HAP-1 (cell line): ENCODE data around the gene MYO19.
"Not testable (repeated sequence)": the region's sequence is repeated elsewhere in the genome, so short reads cannot be mapped to it uniquely, and the experiment has no call there.

Source experiments
- DNase-seq, 2 experiments: peaks; one replicate each; pipeline ENCODE4 v3.0.0-alpha.2; 2016 to 2020; ENCODE audit warnings: low spot score in 2 of 2
- H3K27me3 ChIP-seq: fragments of 250-450 bp; sonication (Bioruptor Pico); 2 replicates; pipeline ENCODE4 v1.5.1; 2020; ENCODE audit warnings: low read depth, mild to moderate bottlenecking, moderate library complexity
- H3K36me3 ChIP-seq: fragments of 250-450 bp; sonication (Bioruptor Pico); replicated peaks from 2 replicates; pipeline ENCODE4 v1.5.1; 2020; ENCODE audit warnings: mild to moderate bottlenecking
- H3K4me1 ChIP-seq: fragments of 250-450 bp; sonication (Bioruptor Pico); 2 replicates; pipeline ENCODE4 v1.5.1; 2020; ENCODE audit warnings: mild to moderate bottlenecking
- H3K4me3 ChIP-seq: fragments of 250-450 bp; sonication (Bioruptor Pico); 2 replicates; pipeline ENCODE4 v1.5.1; 2020; ENCODE audit warnings: mild to moderate bottlenecking, moderate library complexity
- H3K9me3 ChIP-seq: fragments of 250-450 bp; sonication (Bioruptor Pico); 2 replicates; pipeline ENCODE4 v1.5.1; 2020; ENCODE audit warnings: mild to moderate bottlenecking, moderate library complexity
- in situ Hi-C: fragments of 300-500 bp; cut with MboI; formaldehyde crosslinking; loops from 3 replicates; pipeline ENCODE4 v1.14.3; 2020; ENCODE audit warnings: low sequenced_read_pairs, inconsistent platforms, mixed read lengths

The MYO19 gene

DNA sequence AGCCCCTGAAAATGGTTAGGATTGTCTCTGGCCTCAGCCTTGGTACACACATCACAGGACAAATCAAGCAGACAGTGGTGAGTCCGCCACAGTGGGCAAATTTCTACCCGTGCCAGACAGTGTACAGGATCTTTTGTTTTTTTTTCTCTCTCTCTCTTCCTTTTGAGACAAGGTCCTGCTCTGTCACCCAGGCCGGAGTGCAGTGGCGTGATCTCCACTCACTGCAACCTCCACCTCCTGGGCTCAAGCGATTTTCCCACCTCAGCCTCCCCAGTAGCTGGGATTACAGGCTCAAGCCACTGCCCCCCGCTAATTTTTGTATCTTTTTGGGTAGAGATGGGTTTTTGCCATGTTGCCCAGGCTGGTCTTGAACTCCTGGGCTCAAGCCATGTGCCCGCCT is 50.6 kb downstream of the MYO19 start:
- not testable (repeated sequence) for H3K9me3 ChIP-seq, H3K4me1 ChIP-seq, H3K4me3 ChIP-seq, DNase-seq, H3K36me3 ChIP-seq
- H3K27me3 ChIP-seq: peaks cover 11% of the 10 kb centered on the region
- in situ Hi-C loops: loop anchor here (10.0 to 25.0 kb wide), 2 partner anchors 297 to 509 kb away; partner anchors contain the start of genes CCL3L1, CCL3L3 and TBC1D3B

DNA sequence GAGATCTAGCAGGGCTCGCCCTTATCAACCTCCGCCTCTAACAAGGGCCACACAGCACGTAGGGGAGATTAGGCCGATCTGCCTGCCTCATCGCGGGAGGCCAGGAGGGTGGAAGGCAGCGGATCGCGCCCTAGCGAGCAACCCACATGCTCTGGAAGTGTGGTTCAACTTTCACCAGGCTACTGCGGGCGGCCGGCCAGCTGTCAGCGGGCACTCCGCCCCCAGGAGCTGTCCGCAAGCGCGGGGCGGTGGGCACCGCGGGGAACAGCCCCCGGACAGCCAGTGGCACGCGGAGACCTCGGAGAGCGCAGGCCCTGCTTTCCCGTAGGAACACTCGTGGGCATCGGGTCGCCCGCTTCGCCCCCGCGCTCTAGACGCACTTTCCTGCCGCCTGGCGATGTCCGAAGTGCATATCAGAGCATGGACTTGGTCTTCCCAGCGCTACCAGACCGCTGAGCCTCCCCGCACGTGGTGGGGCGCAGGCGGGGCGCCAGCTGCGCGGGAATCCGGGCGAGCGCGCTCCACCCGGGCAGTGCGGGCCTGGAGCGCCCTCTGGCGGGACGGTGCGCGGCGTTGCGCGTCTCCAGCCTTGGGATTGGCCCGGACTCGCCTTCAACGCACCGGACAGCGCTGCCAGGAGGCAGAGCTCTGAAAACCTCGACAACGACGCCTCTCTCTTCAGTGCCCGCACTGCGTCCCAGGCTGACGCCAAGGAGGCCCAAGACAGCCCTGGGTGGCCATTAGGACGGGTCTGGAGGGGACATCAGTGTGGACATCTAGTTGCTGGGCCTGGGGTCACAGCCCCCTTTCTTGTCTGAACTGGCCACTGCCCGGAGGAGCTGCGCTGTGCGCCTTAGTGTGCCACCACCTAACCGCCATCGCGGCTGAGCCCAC is 51.8 kb downstream of the MYO19 start:
- DNase-seq: peak; percentile 70 to 87
- H3K36me3 ChIP-seq: no peaks in the 10 kb centered on the region
- peaks cover 6% of the 10 kb centered on the region for H3K4me1 ChIP-seq
- H3K9me3 ChIP-seq: 0 out of 2 replicates have a peak, but pooled peaks cover under 1% of the 10 kb centered on the region
- H3K4me3 ChIP-seq: no peak overlapping the region
- in situ Hi-C loops: loop anchor here (10.0 to 25.0 kb wide), 2 partner anchors 296 to 508 kb away; partner anchors contain the start of genes CCL3L1, CCL3L3 and TBC1D3B
- H3K27me3 ChIP-seq: peaks cover 11% of the 10 kb centered on the region

DNA sequence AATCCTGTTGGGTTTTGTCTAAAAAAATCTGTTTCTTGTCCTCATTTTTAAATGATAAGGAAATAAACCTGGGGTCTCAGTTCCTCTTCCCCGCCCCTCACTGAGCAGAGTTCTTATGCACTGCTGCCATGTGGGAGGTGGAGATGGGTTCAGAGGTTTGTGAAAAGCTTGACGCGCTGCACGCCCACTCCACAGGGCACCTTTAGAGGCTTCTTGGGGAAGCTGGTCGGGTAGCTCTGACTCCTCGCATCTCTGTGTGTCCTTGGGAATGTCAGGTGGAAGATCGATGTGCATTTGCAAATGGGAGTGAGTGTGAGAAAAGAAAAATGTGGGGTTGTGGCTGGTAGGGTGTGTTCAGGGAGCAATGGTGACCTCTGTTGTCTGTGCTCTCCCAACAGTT is 52.8 kb downstream of the MYO19 start:
- H3K9me3 ChIP-seq: 0 out of 2 replicates have a peak, but pooled peaks cover 3% of the 10 kb centered on the region
- H3K36me3 ChIP-seq: no peaks in the 10 kb centered on the region
- in situ Hi-C loops: loop anchor here (10.0 to 25.0 kb wide), 2 partner anchors 295 to 507 kb away; partner anchors contain the start of genes CCL3L1, CCL3L3 and TBC1D3B
- peaks cover 6% of the 10 kb centered on the region for H3K4me1 ChIP-seq
- peaks cover 11% of the 10 kb centered on the region for H3K27me3 ChIP-seq
- no peak overlapping the region for H3K4me3 ChIP-seq
- DNase-seq: no peak

DNA sequence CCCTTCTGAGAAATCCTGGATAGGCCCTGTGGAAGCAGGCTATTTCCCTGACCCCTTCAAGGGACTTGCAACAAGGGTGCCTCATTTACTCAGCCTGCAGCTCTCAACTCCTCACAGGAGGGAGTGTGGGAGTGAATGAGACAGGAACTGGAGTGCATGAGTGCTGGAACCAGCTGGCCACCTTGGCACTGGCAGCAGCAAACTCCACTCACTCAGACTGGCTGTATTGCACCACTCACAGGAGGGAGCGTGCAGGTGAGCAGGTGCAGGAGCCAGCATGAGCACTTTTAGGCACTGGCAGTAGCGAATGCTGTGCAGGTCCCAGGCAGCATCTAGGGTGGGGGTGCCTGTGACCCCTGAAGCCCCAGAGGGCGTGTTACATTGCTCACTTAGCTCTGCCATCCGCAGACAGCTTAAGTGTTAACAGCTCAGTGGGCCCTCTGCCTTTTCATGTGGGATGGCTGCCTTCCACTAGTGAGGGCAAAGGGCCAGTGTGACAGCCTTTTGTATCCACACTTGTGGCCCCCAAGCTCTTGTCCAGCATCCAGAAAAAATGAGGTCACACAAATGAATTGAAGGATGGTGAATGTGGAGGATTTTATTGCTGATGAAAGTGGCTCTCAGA is 59.2 kb downstream of the MYO19 start:
- Histone ChIP-seq H3K27me3 (peaks cover 5% of the 10 kb centered on the region), H3K9me3 (0 out of 2 replicates have a peak, but pooled peaks cover 3% of the 10 kb centered on the region), H3K4me3 (no peak overlapping the region), H3K36me3 (no peaks in the 10 kb centered on the region), H3K4me1 (no peaks in the 10 kb centered on the region)
- in situ Hi-C loops: loop anchor here (25.0 kb wide), 1 partner anchor 288 kb away; the partner anchor contains the start of genes CCL3L1, CCL3L3 and TBC1D3B
- DNase-seq: no peak

DNA sequence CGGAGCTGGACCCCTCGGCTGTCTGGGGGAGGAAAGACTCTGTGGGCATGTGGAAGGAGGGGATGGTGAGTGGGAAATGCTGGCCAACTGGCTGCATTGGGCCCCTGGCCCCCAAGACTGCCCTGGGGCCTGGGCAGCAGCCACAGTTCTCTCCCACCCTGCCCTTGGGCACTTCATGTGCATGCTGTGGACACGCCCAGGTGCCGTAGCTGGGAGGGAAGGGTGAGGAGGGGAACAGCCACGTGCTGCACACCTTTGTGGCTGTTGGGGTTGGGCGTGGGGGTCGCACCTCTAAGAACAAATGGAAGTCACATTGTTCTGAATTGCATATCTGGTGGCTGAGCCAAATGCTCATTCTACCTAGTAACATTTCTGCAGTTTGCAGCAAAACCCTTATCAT is 60.1 kb downstream of the MYO19 start:
- in situ Hi-C loops: no loop called here
- H3K9me3 ChIP-seq: 0 out of 2 replicates have a peak, but pooled peaks cover 3% of the 10 kb centered on the region
- H3K27me3 ChIP-seq: peaks cover 4% of the 10 kb centered on the region
- DNase-seq: no peak
- no peak overlapping the region for H3K4me3 ChIP-seq
- H3K4me1 ChIP-seq: no peaks in the 10 kb centered on the region
- no peaks in the 10 kb centered on the region for H3K36me3 ChIP-seq

DNA sequence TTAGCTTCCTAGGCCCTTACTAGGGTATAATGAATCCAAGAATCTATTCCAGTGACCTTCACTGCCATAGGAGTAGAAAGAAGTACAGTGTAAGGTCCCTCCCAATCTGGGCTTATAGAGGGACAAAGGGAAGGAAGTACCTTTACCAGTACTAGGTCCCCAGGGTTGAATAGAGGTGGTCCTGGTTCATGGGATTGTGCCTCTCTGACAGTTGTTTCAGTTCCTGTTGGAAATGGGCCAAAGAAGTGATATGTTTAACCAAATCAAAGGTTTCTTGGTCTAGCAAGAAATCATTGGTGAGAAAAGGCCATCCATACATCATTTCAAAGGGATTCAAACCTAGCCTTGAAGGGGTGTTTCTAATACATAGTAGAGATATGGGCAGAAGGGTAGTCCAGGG is 64.2 kb downstream of the MYO19 start:
- in situ Hi-C loops: no loop called here
- Histone ChIP-seq H3K36me3 (no peaks in the 10 kb centered on the region), H3K4me1 (no peaks in the 10 kb centered on the region), H3K9me3 (no peaks in the 10 kb centered on the region), H3K27me3 (peaks cover 14% of the 10 kb centered on the region), H3K4me3 (no peak overlapping the region)
- no peak for DNase-seq

DNA sequence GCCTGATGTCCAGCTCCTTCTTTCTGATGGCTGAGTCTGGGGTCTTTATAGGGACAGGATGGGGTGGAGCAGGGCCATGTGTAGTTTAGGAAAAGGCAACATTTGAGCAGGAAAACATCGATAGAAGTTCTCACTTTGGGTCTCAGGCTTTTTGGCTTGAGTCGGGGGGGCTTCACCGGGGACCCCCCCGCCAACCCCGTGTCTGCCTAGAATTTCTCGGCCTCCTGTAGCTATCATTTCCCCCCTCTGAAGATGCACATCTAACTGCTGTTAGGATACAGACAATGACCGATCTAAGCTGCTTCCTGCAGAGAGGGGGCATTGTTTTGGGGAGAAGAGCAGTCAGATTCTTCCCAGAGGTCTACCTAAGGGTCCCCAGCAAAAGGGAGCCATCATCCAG is 64.9 kb downstream of the MYO19 start:
- no peak overlapping the region for H3K4me3 ChIP-seq
- no peaks in the 10 kb centered on the region for H3K36me3 ChIP-seq
- no peak for DNase-seq
- in situ Hi-C loops: no loop called here
- H3K4me1 ChIP-seq: no peaks in the 10 kb centered on the region
- H3K9me3 ChIP-seq: no peaks in the 10 kb centered on the region
- H3K27me3 ChIP-seq: peaks cover 14% of the 10 kb centered on the region

DNA sequence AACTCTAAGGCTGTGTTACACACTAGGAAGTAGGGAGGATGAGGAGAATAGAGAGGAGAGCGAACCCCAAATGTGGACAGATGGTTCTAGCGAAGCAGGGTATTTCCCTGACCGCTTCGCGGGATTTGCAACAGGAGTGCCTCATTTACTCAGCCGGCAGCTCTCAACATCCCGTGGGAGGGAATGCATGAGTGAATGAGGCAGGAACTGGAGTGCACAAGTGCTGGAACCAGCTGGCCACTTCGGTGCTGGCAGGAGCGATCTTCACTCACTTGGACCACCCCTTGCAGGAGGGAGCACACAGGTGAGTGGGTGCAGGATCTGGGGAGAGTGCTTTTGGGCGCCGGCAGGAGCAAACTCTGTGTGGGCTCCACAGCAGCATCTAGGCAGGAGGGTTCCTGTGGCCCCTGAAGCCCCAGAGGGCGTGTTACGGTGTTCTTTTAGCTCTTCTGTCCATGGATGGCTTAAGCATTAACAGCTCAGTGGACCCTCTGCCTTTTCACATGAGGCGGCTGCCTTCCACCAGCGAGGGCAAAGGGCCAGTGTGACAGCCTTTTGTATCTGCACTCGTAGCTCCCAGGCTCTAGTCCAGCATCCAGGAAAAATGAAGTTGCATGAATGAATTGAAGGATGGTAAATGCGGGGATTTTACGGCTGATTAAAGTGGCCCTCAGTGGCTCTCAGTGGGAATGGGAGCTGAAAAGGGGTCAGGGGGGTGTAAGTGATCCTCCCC is 65.6 kb downstream of the MYO19 start:
- no peak for DNase-seq
- H3K4me1 ChIP-seq: no peaks in the 10 kb centered on the region
- no peak overlapping the region for H3K4me3 ChIP-seq
- peaks cover 14% of the 10 kb centered on the region for H3K27me3 ChIP-seq
- no peaks in the 10 kb centered on the region for H3K9me3 ChIP-seq
- H3K36me3 ChIP-seq: no peaks in the 10 kb centered on the region
- in situ Hi-C loops: no loop called here

DNA sequence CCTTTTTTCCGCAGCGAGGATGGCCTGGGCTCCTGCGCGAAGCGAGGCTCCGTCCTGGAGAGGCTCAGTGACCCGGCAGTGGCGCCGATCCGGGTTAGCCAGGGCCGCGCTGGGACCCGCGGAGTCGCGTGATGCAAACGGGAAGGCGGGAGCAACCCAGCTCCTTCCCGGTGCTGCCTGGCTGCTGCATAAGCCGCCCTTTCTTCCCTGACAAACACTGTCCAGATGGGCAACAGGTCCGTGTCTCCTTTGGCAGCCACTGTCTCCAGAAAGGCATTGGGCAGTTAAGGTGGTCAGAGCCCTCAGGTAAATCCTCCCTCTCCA is 69.9 kb downstream of the MYO19 start:
- no peak overlapping the region for H3K4me3 ChIP-seq
- no peaks in the 10 kb centered on the region for H3K36me3 ChIP-seq
- H3K4me1 ChIP-seq: no peaks in the 10 kb centered on the region
- in situ Hi-C loops: no loop called here
- H3K9me3 ChIP-seq: no peaks in the 10 kb centered on the region
- peaks cover 13% of the 10 kb centered on the region for H3K27me3 ChIP-seq
- DNase-seq: no peak

DNA sequence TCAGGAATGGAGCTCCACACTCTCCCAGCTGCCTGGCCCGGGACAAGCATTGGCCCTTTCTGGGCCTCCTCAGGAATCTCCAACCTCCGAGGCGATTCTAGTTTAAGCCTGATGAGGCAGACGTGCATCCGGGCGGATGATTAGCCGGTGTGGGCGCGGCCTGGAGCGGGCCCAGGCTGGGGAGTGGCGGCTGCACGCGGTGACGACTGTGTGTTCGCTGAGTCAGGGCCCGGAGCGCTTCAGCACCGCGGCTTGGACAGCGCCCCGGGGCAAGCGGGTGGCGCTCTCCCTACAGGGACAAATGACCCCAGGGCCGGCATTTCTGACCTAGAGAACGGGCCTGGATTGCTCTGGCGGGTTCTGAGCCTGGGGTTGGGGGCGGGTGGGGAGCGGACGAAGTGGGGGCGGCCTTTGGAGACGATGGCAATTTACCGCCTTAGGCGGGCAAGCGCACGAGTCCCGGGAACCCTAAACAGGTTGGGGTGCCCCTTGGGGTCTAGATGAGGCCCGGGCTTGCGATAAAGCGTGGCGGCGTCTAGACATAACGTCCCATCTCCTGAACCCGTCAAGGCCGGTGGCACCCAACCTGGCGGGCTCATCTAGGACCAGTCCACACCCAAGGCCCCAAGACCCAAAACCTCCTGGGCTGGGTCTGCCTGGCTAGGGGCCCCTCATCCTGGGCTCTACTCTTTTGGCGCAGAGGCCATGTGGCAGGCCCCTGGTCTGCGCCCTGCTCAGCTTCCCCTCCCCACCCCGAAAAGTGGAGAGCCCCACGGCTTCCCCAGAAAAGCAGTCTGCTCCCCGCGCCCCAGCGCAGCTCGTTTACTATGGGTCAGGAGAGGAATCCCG is 70.5 kb downstream of the MYO19 start:
- Histone ChIP-seq H3K4me1 (no peaks in the 10 kb centered on the region), H3K27me3 (peaks cover 8% of the 10 kb centered on the region), H3K36me3 (no peaks in the 10 kb centered on the region), H3K4me3 (no peak overlapping the region), H3K9me3 (no peaks in the 10 kb centered on the region)
- DNase-seq: peak; percentile 55 to 83
- in situ Hi-C loops: no loop called here

DNA sequence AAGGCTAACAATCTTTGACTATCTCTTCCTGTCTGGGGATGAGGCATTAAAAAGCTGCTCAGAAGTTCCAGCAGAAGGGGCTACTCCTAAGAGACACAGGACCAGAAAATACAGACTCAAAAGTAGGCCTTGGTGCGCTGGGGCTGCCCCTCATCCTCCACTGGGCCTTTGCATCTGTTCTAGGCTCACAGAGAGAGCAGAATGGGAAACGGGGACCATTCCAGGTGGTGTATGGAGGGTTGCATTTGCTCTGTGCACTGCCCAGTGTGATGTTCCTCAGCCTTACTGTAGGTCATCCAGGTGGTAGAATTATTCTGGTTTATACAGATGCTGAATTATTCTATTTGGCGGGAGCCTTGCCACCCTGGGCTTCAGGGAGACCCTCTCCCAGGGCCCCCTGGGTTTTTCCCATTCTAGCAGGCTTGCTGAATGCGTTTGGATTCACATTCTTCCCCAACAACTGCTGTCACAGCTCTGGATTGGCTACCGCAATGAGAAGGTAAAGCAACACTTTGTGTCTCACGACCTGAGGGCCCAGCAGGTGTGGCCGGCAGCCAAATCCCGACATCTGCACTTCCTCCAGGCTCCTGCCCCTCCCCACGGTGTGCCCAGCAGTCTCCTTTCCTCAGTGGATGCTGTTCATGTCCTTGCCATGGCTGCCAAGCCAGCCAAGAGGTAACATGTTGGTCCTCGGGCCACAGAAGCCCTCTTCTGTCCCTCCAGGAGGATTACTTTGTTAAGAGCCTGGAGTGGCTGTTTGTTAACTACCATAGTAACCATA is 73.1 kb downstream of the MYO19 start:
- H3K4me1 ChIP-seq: no peaks in the 10 kb centered on the region
- in situ Hi-C loops: no loop called here
- DNase-seq: no peak

DNA sequence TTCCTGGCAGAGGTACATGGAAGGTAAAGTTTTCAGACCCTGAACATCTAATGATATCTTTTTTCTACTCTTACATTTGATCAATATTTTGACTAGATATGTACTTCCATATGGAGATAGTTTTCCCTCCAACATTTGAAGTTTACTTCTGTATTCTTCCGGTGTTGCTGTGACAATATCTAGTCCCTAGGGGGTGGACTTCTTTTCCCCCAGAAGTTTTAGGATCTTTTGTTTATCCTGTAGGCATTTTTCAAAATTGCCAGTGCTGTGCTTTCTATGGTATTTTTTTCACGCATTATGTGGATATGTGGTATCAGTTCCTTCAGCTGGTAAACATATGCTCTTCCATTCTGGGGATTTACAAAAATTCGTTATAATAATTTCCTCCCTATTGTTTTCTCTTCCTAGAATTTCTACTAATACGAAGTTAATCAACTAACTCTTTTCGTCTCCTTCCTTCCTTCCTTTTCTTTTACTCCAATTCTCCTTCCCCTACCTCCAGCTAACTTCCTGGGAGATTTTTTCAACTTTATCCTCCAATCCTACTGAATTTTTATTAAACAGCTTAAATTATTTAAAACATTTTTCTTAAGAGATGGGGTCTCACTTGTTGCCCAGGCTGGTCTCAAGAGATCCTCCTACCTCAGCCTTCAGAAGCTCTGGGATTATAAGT is 74.3 kb downstream of the MYO19 start:
- in situ Hi-C loops: no loop called here

More for the DNA sequence above, 73.1 kb downstream of the MYO19 start:
- Histone ChIP-seq H3K27me3 (no peaks in the 10 kb centered on the region; the same call in 1 of the 2 replicates), H3K36me3 (no peaks in the 10 kb centered on the region), H3K4me3 (no peak overlapping the region), H3K9me3 (no peaks in the 10 kb centered on the region)

More for the DNA sequence above, 74.3 kb downstream of the MYO19 start:
- Histone ChIP-seq H3K4me3 (no peak overlapping the region), H3K27me3 (no peaks in the 10 kb centered on the region; the same call in 1 of the 2 replicates), H3K9me3 (no peaks in the 10 kb centered on the region), H3K36me3 (no peaks in the 10 kb centered on the region), H3K4me1 (no peaks in the 10 kb centered on the region)
- no peak for DNase-seq
